Hippocampal formation (tissue), 2 donors: ENCODE data around the gene DEFB115.
"Not testable (repeated sequence)": the region's sequence is repeated elsewhere in the genome, so short reads cannot be mapped to it uniquely, and the experiment has no call there.

Experiments used
- DNase-seq, 2 donors: peaks; one replicate each; lab custom pipeline; 2025; lab: John Stamatoyannopoulos, UW

The DEFB115 gene

GRCh38 chr20:31257364-31257763 lies at the start of gene DEFB115:
DEFB115 (plus strand) TSS chr20:31257664; CDS start chr20:31257664, 0 bp downstream.
- no peak for DNase-seq

- DNase-seq, result no peak
Observed at GRCh38 chr20:31236953-31237352, 20.5 kb upstream of the DEFB115 start.

- DNase-seq, result no peak
Observed at GRCh38 chr20:31237763-31238162, 19.7 kb upstream of the DEFB115 start.

- no peak for DNase-seq
Observed at GRCh38 chr20:31239139-31239538, 18.3 kb upstream of the DEFB115 start.

GRCh38 chr20:31256959-31257358 lies 505 bp upstream of the DEFB115 start:
- DNase-seq, result no peak

- DNase-seq, result no peak
Observed at GRCh38 chr20:31260326-31260932, 3.0 kb downstream of the DEFB115 start.

- DNase-seq, result no peak
Observed at GRCh38 chr20:31274441-31274840, 17.0 kb downstream of the DEFB115 start.

- no peak for DNase-seq
Observed at GRCh38 chr20:31278178-31278577, 20.7 kb downstream of the DEFB115 start.

GRCh38 chr20:31284964-31285363 lies 27.5 kb downstream of the DEFB115 start:
- not testable (repeated sequence) for DNase-seq

GRCh38 chr20:31308535-31309162 lies 51.2 kb downstream of the DEFB115 start, which contains the start of gene DEFB116:
DEFB116 (minus strand) TSS chr20:31308585; CDS start chr20:31308585, 0 bp downstream.
- no peak for DNase-seq
